Chondrocyte (in vitro differentiated cells): ENCODE results near the gene TNIK. TPM values are rescaled to one million over a fixed set of nuclear protein-coding genes. Genes with fewer than 3 reads are reported as not detected.

Experiments
- DNase-seq: peaks from one replicate; pipeline ENCODE4 v3.0.0; 2021; ENCODE audit warnings: mixed read lengths, low spot score
- H3K27ac Mint-ChIP-seq: one replicate; pipeline ENCODE4 v1.8.0; 2021; ENCODE audit warnings: mild to moderate bottlenecking, moderate library complexity, mixed read lengths; ENCODE audit not compliant: unreplicated experiment
- H3K27me3 Mint-ChIP-seq: 2 replicates; pipeline ENCODE4 v1.8.0; 2021; ENCODE audit warnings: low read depth, mixed read lengths
- H3K36me3 Mint-ChIP-seq: 2 replicates; pipeline ENCODE4 v1.8.0; 2021; ENCODE audit warnings: low read depth, mixed read lengths
- H3K4me1 Mint-ChIP-seq: 2 replicates; pipeline ENCODE4 v1.8.0; 2021; ENCODE audit warnings: low read depth, mild to moderate bottlenecking, mixed read lengths
- H3K4me3 Mint-ChIP-seq: one replicate; pipeline ENCODE4 v1.8.0; 2021; ENCODE audit warnings: mild to moderate bottlenecking, moderate library complexity, mixed read lengths; ENCODE audit not compliant: unreplicated experiment
- H3K9me3 Mint-ChIP-seq: 2 replicates; pipeline ENCODE4 v1.8.0; 2021; ENCODE audit warnings: low read depth, mixed read lengths
- total RNA-seq: library from RNA; stranded (reverse); gene quantifications from 3 replicates; pipeline ENCODE4 v1.2.1, GENCODE V29; 2021
- TF ChIP-seq, protein P1 (sequence below): fragments of 200-600 bp; sonication (generic); IDR thresholded peaks from 2 replicates; pipeline ENCODE4 v1.5.0; 2021; ENCODE audit warnings: antibody characterized with exemption, mild to moderate bottlenecking, moderate library complexity

The TNIK gene
- total RNA-seq, 1 donor from 2014 or later = 17.5 TPM

- Mint-ChIP-seq H3K36me3 (no peaks in the 10 kb centered on the region), H3K27me3 (no peaks in the 10 kb centered on the region), H3K4me1 (peaks cover 74% of the 10 kb centered on the region), H3K27ac (no peak overlapping the region), H3K4me3 (no peak overlapping the region), H3K9me3 (no peaks in the 10 kb centered on the region)
- no peak for DNase-seq
- TF ChIP-seq, protein P1, sequence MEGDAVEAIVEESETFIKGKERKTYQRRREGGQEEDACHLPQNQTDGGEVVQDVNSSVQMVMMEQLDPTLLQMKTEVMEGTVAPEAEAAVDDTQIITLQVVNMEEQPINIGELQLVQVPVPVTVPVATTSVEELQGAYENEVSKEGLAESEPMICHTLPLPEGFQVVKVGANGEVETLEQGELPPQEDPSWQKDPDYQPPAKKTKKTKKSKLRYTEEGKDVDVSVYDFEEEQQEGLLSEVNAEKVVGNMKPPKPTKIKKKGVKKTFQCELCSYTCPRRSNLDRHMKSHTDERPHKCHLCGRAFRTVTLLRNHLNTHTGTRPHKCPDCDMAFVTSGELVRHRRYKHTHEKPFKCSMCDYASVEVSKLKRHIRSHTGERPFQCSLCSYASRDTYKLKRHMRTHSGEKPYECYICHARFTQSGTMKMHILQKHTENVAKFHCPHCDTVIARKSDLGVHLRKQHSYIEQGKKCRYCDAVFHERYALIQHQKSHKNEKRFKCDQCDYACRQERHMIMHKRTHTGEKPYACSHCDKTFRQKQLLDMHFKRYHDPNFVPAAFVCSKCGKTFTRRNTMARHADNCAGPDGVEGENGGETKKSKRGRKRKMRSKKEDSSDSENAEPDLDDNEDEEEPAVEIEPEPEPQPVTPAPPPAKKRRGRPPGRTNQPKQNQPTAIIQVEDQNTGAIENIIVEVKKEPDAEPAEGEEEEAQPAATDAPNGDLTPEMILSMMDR = no peak
These were observed 109.8 kb downstream of the TNIK start for GRCh38 chr3:171350364-171350763.

DNA sequence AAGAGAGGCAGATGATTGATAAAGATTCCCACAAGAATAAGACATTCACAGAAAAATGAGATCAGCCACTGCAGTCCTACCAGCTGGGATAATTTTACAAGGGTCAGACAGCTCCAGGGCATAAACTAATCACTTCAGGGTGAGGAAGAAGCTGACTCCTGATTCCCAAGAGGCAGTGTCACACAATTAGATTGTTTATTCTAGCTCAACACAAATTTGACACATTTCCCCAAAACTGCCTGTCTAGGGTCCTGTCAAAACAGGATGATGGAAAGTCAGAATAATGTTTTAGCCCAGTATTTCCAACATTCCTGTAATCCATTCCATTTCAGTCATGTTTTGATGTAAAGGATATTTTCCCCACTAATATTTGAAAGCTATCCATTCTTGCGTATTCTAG lies 110.8 kb downstream of the TNIK start:
- TF ChIP-seq, protein P1 = no peak
- Mint-ChIP-seq H3K27ac (peak overlapping the region; percentile 73), H3K4me1 (peaks cover 66% of the 10 kb centered on the region), H3K9me3 (no peaks in the 10 kb centered on the region), H3K27me3 (no peaks in the 10 kb centered on the region), H3K4me3 (no peak overlapping the region), H3K36me3 (no peaks in the 10 kb centered on the region)
- no peak for DNase-seq

GRCh38 chr3:171348121-171348520 lies 112.1 kb downstream of the TNIK start:
- Mint-ChIP-seq H3K36me3 (no peaks in the 10 kb centered on the region), H3K4me3 (no peak overlapping the region), H3K27me3 (no peaks in the 10 kb centered on the region), H3K4me1 (peaks cover 61% of the 10 kb centered on the region), H3K27ac (peak overlapping the region; percentile 46), H3K9me3 (no peaks in the 10 kb centered on the region)
- DNase-seq = no peak
- TF ChIP-seq, protein P1 = no peak

GRCh38 chr3:171347301-171348039 lies 112.7 kb downstream of the TNIK start:
- Mint-ChIP-seq H3K4me1 (peaks cover 60% of the 10 kb centered on the region), H3K36me3 (peaks cover 1% of the 10 kb centered on the region), H3K27ac (peak overlapping the region; percentile 46), H3K4me3 (no peak overlapping the region), H3K9me3 (peaks cover 3% of the 10 kb centered on the region), H3K27me3 (no peaks in the 10 kb centered on the region)
- DNase-seq = no peak
- TF ChIP-seq, protein P1 = no peak

DNA sequence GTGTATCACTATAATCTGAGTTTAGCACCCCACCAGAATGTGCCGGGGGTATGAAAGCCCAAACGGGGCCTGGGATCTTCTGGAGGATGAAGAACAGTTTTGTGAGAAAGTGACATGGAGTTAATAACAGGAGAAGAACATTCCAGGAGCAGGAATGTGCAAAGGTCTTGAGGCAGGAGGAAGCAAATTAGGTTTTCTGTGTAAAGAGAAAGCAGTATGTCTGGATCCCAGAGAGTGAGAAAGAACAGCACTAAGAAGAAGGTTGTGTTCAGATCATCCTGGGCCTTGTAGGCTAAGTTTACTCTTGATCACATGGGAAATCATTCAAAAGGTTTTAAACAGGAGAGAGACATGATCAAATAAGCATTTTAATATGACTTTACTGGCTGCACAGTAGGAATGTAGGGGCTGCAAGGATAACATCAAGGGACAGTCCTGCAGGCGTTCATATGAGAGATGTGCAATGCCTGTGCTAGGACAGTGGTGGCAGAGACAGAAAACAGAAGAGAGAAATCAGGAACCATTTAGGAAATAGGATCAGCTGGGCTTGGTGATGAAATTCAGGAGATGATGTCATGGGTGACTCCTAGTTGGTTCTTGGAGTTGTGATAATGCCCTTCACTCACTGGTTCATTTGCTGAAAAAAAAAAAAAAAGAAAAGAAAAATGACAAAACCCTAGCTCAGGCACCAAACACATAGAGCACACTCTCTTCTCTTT lies 113.5 kb downstream of the TNIK start:
- H3K36me3 Mint-ChIP-seq = peaks cover 1% of the 10 kb centered on the region
- peaks cover 53% of the 10 kb centered on the region for H3K4me1 Mint-ChIP-seq
- no peak for DNase-seq
- H3K9me3 Mint-ChIP-seq = peaks cover 3% of the 10 kb centered on the region
- TF ChIP-seq, protein P1 = no peak
- no peak overlapping the region for H3K4me3 Mint-ChIP-seq
- peak overlapping the region; percentile 53 for H3K27ac Mint-ChIP-seq
- H3K27me3 Mint-ChIP-seq = no peaks in the 10 kb centered on the region
